SK-N-SH treated with all-trans-retinoic acid at 6 μM for 48 hours (cell line): Measurements from ENCODE around the gene MMAB.
A peak's percentile ranks its signal among the peaks of the same experiment; 100 is the strongest.

ENCODE experiments used
- ATAC-seq: fragments of 200-7000 bp; cut with Tn5 transposase; 3 replicates; pipeline ENCODE4 v1.9.1; 2020; ENCODE audit warnings: mild to moderate bottlenecking, moderate library complexity
- ARNTL ChIP-seq: fragments of 450-650 bp; formaldehyde crosslinking; IDR thresholded peaks from 2 replicates; pipeline ENCODE4 v1.5.0; 2020; ENCODE audit warnings: low read depth, mild to moderate bottlenecking, moderate library complexity, borderline replicate concordance
- BACH2 ChIP-seq: fragments of 250-450 bp; sonication (Bioruptor Pico); IDR thresholded peaks from 2 replicates; pipeline ENCODE4 v1.9.0; 2021; ENCODE audit warnings: mild to moderate bottlenecking, borderline replicate concordance
- CSDC2 ChIP-seq: fragments of 250-450 bp; sonication (Bioruptor Pico); IDR thresholded peaks from 2 replicates; pipeline ENCODE4 v1.5.0; 2020; ENCODE audit warnings: mild to moderate bottlenecking, moderate library complexity
- ESRRG ChIP-seq: fragments of 250-450 bp; sonication (Bioruptor Pico); IDR thresholded peaks from 2 replicates; pipeline ENCODE4 v1.6.1; 2021; ENCODE audit warnings: mild to moderate bottlenecking
- GLIS3 ChIP-seq: fragments of 250-450 bp; sonication (Bioruptor Pico); IDR thresholded peaks from 2 replicates; pipeline ENCODE4 v1.5.0; 2020; ENCODE audit warnings: mild to moderate bottlenecking, moderate library complexity
- ISL1 ChIP-seq: fragments of 250-450 bp; sonication (Bioruptor Pico); IDR thresholded peaks from 2 replicates; pipeline ENCODE4 v2.1.2; 2022; ENCODE audit warnings: mild to moderate bottlenecking, moderate library complexity
- OSR1 ChIP-seq: fragments of 250-450 bp; sonication (Bioruptor Pico); IDR thresholded peaks from 2 replicates; pipeline ENCODE4 v1.8.0; 2022; ENCODE audit warnings: moderate library complexity, mild to moderate bottlenecking, inconsistent platforms
- PPARA ChIP-seq: fragments of 250-450 bp; sonication (Bioruptor Pico); IDR thresholded peaks from 2 replicates; pipeline ENCODE4 v1.5.0; 2020; ENCODE audit warnings: mild to moderate bottlenecking, borderline replicate concordance
- RARB ChIP-seq: fragments of 250-450 bp; sonication (Bioruptor Pico); IDR thresholded peaks from 2 replicates; pipeline ENCODE4 v1.8.0; 2021; ENCODE audit warnings: mild to moderate bottlenecking, moderate library complexity
- SNAI2 ChIP-seq: fragments of 250-450 bp; sonication (Bioruptor Pico); IDR thresholded peaks from 2 replicates; pipeline ENCODE4 v1.5.0; 2020; ENCODE audit warnings: mild to moderate bottlenecking, moderate library complexity
- TCF4 ChIP-seq: fragments of 250-450 bp; sonication (Bioruptor Pico); IDR thresholded peaks from 2 replicates; pipeline ENCODE4 v1.8.0; 2021; ENCODE audit warnings: mild to moderate bottlenecking, moderate library complexity, borderline replicate concordance
- TOX ChIP-seq: fragments of 250-450 bp; sonication (Bioruptor Pico); IDR thresholded peaks from 2 replicates; pipeline ENCODE4 v1.8.0; 2021; ENCODE audit warnings: mild to moderate bottlenecking, moderate library complexity, borderline replicate concordance
- ZC3H10 ChIP-seq: fragments of 250-450 bp; sonication (Bioruptor Pico); IDR thresholded peaks from 2 replicates; pipeline ENCODE4 v1.5.1; 2021; ENCODE audit warnings: mild to moderate bottlenecking, moderate library complexity
- ZFP3 ChIP-seq: fragments of 250-450 bp; sonication (Bioruptor Pico); IDR thresholded peaks from 2 replicates; pipeline ENCODE4 v1.5.0; 2020; ENCODE audit warnings: mild to moderate bottlenecking, moderate library complexity
- ZNF565 ChIP-seq: fragments of 450-650 bp; formaldehyde crosslinking; conservative IDR thresholded peaks from 2 replicates; pipeline ENCODE4 v1.5.0; 2020; ENCODE audit warnings: low read depth, mild to moderate bottlenecking, moderate library complexity
- ZNF70 ChIP-seq: fragments of 450-650 bp; formaldehyde crosslinking; IDR thresholded peaks from 2 replicates; pipeline ENCODE4 v1.5.0; 2020; ENCODE audit warnings: mild to moderate bottlenecking, moderate library complexity
- ZNF8 ChIP-seq: fragments of 450-650 bp; formaldehyde crosslinking; IDR thresholded peaks from 2 replicates; pipeline ENCODE4 v1.5.0; 2020; ENCODE audit warnings: mild to moderate bottlenecking, moderate library complexity
- TF ChIP-seq, protein P1 (sequence below): fragments of 250-450 bp; sonication (Bioruptor Pico); IDR thresholded peaks from 2 replicates; pipeline ENCODE4 v1.5.1; 2020; ENCODE audit warnings: low read depth, mild to moderate bottlenecking, moderate library complexity
- TF ChIP-seq, protein P2 (sequence below): fragments of 250-450 bp; sonication (Bioruptor Pico); IDR thresholded peaks from 2 replicates; pipeline ENCODE4 v1.8.0; 2020; ENCODE audit warnings: mild to moderate bottlenecking, moderate library complexity, borderline replicate concordance
- TF ChIP-seq, protein P3 (sequence below): fragments of 250-450 bp; sonication (Bioruptor Pico); IDR thresholded peaks from 2 replicates; pipeline ENCODE4 v1.5.0; 2020; ENCODE audit warnings: mild to moderate bottlenecking, moderate library complexity
- TF ChIP-seq, protein P4 (sequence below): fragments of 250-450 bp; sonication (Bioruptor Pico); IDR thresholded peaks from 2 replicates; pipeline ENCODE4 v1.8.0; 2021; ENCODE audit warnings: low read depth, mild to moderate bottlenecking, moderate library complexity, borderline replicate concordance
- TF ChIP-seq, protein P5 (sequence below): fragments of 250-450 bp; sonication (Bioruptor Pico); IDR thresholded peaks from 2 replicates; pipeline ENCODE4 v1.5.1; 2021; ENCODE audit warnings: mild to moderate bottlenecking, moderate library complexity

MMAB gene

DNA sequence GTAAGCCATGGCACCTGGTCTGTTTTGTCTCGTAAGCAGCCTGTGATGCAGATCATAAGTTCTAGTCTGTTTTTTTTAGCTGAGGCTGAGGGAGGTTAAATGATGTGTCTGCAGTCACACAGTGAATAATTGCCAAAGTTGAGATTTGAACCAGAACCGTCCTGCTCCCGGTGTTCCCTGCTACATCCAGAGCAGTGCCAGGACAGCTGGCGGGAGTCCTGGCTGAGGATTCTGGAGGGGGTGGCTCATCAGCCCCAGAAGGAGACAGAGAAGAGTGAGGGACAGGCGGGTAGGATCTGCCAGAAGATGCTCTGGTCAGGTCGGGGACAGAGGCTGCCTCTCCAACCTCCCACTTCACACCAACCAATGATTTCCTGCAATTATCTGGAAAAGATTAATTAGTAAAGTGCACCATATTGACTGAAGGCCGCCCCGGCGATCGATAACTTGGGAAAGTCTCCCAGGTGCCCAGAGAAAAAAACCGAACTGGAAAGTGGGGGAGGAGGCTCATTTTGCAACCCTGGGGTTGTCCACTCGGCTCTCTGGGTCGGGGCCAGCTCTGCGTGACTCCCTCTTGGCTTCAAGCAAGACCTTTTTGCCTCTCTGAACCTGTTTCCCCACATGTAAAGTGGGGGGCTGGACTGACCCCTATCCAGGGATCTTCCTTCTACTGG is 42.4 kb upstream of the MMAB start:
- no peak for TF ChIP-seq ARNTL (CRISPR knock-in tag)
- TF ChIP-seq BACH2 (CRISPR knock-in tag), result no peak
- no peak for TF ChIP-seq SNAI2 (CRISPR knock-in tag)
- no peak for TF ChIP-seq TOX (CRISPR knock-in tag)
- no peak for TF ChIP-seq CSDC2 (CRISPR knock-in tag)
- TF ChIP-seq, protein P1, sequence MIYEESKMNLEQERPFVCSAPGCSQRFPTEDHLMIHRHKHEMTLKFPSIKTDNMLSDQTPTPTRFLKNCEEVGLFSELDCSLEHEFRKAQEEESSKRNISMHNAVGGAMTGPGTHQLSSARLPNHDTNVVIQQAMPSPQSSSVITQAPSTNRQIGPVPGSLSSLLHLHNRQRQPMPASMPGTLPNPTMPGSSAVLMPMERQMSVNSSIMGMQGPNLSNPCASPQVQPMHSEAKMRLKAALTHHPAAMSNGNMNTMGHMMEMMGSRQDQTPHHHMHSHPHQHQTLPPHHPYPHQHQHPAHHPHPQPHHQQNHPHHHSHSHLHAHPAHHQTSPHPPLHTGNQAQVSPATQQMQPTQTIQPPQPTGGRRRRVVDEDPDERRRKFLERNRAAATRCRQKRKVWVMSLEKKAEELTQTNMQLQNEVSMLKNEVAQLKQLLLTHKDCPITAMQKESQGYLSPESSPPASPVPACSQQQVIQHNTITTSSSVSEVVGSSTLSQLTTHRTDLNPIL (CRISPR knock-in tag), result no peak
- TF ChIP-seq TCF4, result no peak
- TF ChIP-seq, protein P2, sequence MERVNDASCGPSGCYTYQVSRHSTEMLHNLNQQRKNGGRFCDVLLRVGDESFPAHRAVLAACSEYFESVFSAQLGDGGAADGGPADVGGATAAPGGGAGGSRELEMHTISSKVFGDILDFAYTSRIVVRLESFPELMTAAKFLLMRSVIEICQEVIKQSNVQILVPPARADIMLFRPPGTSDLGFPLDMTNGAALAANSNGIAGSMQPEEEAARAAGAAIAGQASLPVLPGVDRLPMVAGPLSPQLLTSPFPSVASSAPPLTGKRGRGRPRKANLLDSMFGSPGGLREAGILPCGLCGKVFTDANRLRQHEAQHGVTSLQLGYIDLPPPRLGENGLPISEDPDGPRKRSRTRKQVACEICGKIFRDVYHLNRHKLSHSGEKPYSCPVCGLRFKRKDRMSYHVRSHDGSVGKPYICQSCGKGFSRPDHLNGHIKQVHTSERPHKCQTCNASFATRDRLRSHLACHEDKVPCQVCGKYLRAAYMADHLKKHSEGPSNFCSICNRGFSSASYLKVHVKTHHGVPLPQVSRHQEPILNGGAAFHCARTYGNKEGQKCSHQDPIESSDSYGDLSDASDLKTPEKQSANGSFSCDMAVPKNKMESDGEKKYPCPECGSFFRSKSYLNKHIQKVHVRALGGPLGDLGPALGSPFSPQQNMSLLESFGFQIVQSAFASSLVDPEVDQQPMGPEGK, result no peak
- no peak for TF ChIP-seq ISL1 (CRISPR knock-in tag)
- TF ChIP-seq OSR1 (CRISPR knock-in tag), result no peak
- TF ChIP-seq ZC3H10 (CRISPR knock-in tag), result no peak
- TF ChIP-seq GLIS3 (CRISPR knock-in tag), result no peak
- TF ChIP-seq PPARA (CRISPR knock-in tag), result no peak
- TF ChIP-seq, protein P3, sequence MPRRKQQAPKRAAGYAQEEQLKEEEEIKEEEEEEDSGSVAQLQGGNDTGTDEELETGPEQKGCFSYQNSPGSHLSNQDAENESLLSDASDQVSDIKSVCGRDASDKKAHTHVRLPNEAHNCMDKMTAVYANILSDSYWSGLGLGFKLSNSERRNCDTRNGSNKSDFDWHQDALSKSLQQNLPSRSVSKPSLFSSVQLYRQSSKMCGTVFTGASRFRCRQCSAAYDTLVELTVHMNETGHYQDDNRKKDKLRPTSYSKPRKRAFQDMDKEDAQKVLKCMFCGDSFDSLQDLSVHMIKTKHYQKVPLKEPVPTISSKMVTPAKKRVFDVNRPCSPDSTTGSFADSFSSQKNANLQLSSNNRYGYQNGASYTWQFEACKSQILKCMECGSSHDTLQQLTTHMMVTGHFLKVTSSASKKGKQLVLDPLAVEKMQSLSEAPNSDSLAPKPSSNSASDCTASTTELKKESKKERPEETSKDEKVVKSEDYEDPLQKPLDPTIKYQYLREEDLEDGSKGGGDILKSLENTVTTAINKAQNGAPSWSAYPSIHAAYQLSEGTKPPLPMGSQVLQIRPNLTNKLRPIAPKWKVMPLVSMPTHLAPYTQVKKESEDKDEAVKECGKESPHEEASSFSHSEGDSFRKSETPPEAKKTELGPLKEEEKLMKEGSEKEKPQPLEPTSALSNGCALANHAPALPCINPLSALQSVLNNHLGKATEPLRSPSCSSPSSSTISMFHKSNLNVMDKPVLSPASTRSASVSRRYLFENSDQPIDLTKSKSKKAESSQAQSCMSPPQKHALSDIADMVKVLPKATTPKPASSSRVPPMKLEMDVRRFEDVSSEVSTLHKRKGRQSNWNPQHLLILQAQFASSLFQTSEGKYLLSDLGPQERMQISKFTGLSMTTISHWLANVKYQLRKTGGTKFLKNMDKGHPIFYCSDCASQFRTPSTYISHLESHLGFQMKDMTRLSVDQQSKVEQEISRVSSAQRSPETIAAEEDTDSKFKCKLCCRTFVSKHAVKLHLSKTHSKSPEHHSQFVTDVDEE (CRISPR knock-in tag), result no peak
- no peak for TF ChIP-seq ZNF70 (CRISPR knock-in tag)
- no peak for TF ChIP-seq RARB (CRISPR knock-in tag)
- TF ChIP-seq ESRRG (CRISPR knock-in tag), result no peak
- ATAC-seq, result no peak

DNA sequence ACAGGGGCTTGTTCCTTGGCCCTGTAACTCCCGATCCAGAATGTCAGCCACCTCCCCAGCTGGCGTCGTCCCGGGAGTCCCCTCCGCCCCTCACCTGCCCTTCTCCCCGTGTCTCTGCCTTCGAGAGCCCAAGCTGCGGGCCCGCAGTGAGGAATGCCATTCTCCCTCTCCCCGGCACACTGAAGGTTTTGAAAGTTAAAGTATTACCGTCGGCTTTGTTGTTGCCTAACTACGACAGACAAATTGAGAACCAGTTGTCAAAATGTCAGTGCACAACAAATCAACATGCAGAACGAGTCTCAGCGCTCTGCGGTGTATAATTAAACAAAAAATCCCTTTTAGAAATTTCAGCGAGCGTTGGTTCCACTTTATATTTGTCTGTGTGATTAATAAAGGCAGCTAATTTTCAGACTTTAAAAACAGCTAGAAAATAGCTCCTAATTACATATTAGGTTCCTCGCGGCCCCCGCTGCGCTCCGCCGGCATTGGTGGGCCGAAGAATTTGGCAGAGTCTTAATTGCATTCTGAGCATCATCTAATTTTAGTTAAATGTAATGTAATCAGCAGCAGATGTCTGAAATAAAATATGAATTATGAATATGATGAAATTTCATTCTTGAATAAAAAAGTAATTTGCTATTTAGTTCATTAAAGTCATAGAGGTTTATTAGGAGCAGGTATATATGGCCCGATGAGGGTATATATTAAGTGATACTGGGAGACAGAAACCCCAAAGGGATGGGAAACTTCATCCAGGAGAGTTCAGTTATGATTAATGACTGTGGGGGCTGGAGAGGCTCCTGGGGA is 40.5 kb upstream of the MMAB start:
- no peak for TF ChIP-seq RARB (CRISPR knock-in tag)
- ATAC-seq, result no peak

DNA sequence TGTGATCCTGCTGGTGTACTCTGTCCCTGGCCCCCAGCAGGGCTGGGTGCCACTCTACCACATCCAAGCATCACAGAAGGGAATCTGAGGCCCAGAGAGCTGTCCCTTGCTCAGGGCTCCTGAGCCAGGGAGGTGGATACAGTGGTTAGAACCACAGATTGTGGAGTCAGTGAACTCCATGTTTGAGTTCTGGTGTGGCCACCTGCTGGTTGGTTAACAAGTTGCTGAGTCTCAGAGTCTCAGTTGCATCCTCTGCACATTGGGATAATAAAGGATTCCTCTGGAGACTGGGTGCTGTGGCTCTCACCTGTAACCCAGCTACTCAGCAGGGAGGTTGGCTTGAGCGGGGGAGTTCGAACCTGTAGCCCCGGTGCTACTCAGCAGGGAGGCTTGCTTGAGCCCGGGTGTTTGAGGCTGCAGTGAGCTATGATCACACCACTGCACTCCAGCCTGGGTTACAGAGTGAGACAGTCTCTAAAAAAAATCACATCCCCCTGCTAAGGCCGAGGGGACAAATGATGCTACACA is 39.7 kb upstream of the MMAB start:
- TF ChIP-seq ARNTL (CRISPR knock-in tag) (no peak), ZNF70 (CRISPR knock-in tag) (no peak), CSDC2 (CRISPR knock-in tag) (no peak), ZC3H10 (CRISPR knock-in tag) (no peak), TCF4 (no peak), GLIS3 (CRISPR knock-in tag) (no peak), SNAI2 (CRISPR knock-in tag) (no peak), ZNF8 (no peak), BACH2 (CRISPR knock-in tag) (no peak), RARB (CRISPR knock-in tag) (no peak), ESRRG (CRISPR knock-in tag) (no peak), ISL1 (CRISPR knock-in tag) (no peak), PPARA (CRISPR knock-in tag) (no peak), OSR1 (CRISPR knock-in tag) (no peak), ZNF565 (CRISPR knock-in tag) (no peak), ZFP3 (CRISPR knock-in tag) (no peak)
- TF ChIP-seq, protein P1 (CRISPR knock-in tag), result no peak
- TF ChIP-seq, protein P4, sequence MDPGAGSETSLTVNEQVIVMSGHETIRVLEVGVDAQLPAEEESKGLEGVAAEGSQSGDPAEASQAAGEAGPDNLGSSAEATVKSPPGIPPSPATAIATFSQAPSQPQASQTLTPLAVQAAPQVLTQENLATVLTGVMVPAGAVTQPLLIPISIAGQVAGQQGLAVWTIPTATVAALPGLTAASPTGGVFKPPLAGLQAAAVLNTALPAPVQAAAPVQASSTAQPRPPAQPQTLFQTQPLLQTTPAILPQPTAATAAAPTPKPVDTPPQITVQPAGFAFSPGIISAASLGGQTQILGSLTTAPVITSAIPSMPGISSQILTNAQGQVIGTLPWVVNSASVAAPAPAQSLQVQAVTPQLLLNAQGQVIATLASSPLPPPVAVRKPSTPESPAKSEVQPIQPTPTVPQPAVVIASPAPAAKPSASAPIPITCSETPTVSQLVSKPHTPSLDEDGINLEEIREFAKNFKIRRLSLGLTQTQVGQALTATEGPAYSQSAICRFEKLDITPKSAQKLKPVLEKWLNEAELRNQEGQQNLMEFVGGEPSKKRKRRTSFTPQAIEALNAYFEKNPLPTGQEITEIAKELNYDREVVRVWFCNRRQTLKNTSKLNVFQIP, result no peak
- TF ChIP-seq, protein P5, sequence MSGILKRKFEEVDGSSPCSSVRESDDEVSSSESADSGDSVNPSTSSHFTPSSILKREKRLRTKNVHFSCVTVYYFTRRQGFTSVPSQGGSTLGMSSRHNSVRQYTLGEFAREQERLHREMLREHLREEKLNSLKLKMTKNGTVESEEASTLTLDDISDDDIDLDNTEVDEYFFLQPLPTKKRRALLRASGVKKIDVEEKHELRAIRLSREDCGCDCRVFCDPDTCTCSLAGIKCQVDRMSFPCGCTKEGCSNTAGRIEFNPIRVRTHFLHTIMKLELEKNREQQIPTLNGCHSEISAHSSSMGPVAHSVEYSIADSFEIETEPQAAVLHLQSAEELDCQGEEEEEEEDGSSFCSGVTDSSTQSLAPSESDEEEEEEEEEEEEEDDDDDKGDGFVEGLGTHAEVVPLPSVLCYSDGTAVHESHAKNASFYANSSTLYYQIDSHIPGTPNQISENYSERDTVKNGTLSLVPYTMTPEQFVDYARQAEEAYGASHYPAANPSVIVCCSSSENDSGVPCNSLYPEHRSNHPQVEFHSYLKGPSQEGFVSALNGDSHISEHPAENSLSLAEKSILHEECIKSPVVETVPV (CRISPR knock-in tag), result no peak
- TF ChIP-seq, protein P2, result no peak
- ATAC-seq, result peak; percentile 57
